Hepatic stellate cell (primary cell): ENCODE data around the gene AIRE.

ENCODE experiments used
- DNase-seq: peaks from one replicate; pipeline ENCODE4 v3.0.0; 2011; ENCODE audit warnings: low spot score

AIRE gene

DNA sequence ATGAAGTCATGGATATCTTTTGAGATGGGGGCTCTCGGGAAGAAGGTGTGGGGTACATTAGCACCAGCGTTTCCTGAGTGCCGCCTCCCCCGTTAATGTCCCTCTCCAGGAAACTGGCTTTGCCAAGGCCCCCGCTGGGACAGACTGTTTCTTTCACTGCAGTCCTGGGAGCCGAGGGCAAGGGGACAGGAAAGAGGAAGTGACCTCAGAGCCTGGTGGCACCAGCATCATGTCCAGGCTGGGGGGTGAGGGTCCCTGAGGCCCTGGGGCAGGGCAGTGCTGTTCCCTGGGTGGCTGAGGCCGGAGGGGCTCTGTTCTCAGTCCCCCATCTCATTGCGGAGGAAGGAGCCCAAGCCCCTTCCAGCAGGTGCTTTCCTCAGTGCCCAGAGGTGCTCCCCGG lies 20.0 kb downstream of the AIRE start:
- DNase-seq: no peak

DNA sequence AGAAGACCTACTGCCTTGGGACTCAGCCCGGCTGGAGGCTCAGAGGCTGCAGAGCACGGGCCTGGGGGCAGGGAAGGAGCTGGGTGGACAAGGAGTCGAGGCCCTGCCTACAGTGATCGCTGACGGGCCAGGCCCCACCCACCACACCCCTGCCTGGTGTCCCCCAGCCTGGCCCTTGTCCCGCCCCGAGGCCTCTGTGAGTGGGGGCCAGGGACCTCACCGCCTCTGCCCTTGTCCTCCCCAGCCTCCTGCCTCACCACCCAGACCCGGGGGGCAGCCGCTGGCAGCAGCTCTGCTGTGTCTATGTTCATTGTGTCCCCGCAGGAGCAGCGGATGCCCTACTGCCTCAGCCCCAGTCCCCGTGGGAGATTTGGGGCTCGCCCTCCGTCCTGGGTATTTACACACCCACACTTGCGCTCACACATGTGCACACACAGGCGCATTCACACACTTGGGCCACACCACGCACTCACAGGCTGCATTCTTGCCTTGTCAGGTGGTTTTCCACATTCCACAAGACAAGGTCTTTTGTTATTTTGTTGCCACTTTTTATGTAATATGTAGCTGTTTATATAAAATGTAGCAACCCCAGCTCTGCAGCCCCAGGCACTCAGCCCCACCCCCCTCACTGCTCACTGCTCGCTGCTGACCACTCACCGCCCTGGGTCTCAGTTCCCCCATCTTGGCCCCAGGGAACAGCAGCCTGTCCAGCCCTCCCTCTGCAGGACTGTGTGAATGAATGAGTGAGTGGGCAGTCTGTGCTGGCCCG lies 21.4 kb downstream of the AIRE start:
- no peak for DNase-seq

DNA sequence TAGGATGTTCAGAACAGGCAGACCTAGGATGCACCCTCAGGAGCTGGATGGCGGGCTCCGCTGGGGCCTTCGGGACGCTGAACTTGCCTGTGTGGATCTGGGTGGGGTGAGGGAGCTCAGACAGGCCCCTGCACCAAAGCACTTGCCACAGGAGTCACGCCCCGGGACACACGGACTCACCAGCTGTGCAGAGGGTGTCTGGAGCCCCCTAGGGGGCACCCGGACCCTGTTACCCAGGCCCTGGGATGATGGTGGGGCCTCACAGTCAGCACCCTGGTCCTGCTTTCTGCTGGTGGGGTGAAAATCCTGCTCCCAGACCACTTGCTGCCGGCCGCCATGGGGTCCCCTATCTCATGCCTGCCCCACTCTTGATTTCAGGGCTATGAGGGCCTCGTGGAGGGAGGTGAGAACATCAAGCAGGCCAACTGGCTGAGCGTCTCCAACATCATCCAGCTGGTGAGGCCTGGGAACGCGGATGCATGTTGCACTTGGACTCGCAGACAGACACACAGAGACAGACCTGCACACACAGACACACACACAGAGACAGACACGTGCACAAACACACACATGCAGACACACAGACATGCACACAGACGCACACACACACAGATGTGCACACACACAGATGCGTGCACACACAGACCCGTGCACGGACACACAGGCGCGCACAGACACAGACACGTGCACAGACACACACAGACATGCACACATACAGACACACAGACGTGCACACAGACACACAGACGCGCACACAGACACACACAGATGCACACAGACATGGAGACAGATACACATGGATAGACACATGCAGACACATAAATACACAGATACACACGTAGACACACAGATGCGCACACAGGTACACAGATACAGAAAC lies 25.2 kb downstream of the AIRE start:
- no peak for DNase-seq

DNA sequence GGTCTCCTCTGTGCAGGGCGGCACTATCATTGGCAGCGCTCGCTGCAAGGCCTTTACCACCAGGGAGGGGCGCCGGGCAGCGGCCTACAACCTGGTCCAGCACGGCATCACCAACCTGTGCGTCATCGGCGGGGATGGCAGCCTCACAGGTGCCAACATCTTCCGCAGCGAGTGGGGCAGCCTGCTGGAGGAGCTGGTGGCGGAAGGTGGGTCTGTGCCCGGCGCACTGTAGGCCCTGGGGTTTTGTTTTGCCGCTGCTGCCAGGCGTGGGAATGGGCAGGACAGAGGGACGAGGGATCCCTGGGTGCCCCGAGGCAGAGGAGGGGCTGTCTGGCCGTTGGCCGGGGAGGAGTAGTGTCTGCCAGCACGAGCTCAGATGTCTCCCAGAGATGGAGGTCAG lies 26.4 kb downstream of the AIRE start:
- no peak for DNase-seq

DNA sequence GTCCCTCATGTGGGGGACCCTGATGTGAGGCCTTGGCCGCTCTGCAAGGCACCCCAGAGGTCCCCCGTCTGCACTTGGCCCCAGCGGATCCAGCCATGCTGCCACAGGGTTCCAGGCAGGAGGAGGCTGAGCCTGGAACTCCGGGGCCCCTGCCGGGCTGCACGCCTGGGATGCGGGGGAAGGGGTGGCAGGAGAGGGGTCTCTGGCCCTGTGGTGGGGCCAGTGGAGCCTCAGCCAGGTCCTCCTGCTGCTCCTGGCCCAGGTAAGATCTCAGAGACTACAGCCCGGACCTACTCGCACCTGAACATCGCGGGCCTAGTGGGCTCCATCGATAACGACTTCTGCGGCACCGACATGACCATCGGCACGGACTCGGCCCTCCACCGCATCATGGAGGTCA lies 27.0 kb downstream of the AIRE start:
- no peak for DNase-seq

DNA sequence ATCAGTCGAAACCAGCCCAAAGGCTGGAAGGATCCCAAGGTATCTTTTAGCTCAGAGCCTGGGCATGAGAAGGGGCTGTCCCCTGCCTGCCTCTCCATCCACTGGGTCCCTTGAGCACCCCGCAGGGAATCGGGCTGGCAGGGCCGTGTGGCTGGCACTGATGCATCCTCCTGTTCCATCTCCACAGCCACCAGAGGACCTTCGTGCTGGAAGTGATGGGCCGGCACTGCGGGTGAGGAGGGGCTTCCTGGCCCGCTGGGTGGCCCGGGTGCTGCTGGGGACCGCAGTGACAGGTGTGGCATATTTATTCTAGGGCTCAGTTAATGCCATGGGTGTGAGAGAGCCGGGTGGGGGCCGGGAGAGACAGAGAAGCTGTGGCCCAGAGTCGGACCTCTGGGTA lies 27.8 kb downstream of the AIRE start:
- DNase-seq: no peak

DNA sequence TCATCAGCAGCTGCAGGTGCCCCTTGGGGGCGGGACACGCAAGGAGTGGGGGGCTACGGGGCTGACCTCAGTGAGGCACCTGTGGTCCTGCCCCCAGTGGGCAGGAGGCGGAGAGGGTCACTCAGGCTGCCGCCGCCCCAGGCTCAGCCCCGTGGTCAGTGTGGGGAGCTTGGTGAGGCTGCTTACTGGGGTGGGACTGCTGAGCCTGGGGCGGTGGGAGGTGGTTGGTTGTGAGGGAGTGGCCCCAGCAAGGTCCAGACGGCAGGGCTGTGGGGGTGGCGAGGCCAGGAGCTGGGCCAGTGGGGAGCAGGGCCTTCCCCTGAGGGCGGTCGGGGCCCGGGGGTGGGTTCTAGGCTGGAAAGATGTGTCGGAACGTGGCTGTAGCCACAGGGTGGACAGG lies 28.5 kb downstream of the AIRE start:
- no peak for DNase-seq

DNA sequence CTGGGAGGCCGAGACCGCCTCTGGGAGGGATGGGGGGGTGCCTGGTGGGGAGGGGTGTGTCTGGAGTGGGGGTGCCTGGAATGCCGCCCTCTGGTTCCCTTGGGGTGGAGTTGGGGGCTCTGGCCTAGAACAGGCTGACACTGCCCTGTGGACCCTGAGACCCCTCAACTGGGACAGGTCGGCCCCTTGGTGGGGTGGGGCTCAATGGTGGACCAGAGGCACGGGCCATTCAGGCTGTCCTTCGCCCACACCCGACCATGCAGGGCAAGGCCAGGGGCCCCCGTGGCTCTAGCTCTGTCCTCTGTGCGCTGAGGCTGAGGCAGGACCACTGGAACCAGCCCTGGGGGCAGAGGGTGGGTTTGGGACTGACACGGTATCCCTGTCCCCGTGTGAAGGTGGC lies 28.9 kb downstream of the AIRE start:
- no peak for DNase-seq

DNA sequence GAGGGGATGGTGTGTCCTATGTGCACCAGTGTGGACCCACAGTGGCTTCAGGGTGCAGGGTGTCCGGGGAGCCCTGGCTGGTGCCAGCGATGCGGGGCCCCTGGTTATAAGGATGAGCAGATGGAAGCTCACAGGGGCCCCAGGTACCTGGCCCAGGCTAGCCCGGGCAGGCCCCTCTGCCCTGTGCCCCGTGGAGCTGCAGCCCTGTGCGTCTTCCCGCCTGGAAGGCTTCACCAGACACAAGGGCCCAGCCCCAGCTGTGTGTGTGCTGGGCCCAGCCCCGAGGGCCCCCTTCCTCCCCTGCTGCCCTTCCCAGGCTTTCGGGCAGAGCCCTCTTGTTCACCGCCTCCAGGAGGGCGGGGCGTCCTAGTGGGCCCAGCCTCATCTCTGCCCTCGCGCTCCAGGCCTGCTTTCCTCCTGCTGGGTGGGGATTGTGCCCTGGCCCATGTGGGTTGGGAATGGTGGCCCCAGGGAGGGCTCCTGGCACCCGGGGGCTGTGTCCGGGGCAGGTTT lies 30.1 kb downstream of the AIRE start:
- DNase-seq: no peak

DNA sequence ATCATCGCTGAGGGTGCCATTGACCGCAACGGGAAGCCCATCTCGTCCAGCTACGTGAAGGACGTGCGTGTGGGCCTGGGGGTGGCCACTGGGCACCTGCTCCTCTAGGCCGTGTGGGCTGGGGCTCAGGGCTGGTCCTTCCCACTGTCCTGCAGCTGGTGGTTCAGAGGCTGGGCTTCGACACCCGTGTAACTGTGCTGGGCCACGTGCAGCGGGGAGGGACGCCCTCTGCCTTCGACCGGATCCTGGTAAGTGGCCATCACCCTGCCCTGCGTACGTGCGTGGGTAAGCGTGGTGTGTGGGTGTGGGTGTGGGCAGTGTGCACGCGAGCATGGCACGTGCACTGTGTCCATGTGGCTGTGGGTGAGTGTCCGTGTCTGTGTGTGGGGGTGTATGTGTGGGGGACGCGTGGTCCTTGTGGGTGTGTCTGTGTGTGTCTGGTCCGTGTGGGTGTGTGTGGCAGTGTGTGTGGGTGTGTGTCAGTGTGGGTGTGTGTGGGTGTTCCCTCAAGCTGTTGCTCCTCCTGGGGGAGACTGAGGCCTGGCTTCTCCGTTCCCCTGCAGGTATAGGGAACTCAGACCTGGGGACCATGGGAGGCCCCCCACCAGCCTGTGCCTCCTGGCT lies 30.7 kb downstream of the AIRE start:
- DNase-seq: no peak

DNA sequence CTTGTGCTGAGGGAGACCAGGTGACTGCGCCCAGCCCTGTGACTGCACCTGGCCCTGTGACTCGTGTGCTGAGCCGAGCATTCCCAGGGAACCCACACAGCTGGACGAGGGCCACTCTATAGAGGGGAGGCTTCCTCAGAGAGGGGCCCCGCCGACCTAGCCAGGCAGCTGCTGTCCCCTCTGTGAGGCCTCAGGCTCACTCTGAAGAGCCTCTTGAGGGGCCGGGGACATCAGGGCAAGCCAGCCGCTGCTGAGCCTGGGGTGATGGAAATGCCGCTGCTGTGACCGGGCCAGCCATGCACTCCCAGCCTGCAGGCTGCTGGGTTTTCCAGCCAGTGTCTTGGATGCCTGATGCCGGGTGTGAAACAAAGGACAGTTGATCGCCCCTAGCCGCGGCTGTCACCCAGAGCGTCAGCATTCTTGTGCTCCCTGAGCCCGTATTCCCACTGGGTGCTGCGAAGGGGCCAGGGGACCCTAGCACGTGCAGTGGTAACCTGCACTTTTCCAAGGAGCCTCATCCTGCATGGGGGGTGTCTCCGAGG lies 31.6 kb downstream of the AIRE start:
- no peak for DNase-seq

DNA sequence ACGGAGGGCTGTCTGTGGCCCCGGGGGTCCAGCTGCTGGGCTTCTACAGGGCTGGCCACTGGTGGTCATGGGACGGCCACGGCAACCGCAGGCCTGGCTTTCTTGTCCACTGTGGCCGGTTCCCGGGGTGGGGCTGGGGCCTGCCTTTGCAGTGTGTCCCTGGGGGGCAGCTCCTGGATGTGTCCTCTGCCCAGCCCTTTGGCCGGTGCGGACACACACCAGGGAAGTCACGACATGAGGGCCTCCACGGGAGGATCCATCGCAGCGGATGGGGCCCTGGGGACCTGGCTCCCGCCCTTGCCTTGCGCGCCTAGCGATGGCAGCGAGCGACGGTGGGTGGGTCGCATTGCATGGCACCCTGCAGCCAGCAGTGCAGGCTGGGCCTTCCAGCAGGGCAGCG lies 32.2 kb downstream of the AIRE start:
- DNase-seq: no peak

DNA sequence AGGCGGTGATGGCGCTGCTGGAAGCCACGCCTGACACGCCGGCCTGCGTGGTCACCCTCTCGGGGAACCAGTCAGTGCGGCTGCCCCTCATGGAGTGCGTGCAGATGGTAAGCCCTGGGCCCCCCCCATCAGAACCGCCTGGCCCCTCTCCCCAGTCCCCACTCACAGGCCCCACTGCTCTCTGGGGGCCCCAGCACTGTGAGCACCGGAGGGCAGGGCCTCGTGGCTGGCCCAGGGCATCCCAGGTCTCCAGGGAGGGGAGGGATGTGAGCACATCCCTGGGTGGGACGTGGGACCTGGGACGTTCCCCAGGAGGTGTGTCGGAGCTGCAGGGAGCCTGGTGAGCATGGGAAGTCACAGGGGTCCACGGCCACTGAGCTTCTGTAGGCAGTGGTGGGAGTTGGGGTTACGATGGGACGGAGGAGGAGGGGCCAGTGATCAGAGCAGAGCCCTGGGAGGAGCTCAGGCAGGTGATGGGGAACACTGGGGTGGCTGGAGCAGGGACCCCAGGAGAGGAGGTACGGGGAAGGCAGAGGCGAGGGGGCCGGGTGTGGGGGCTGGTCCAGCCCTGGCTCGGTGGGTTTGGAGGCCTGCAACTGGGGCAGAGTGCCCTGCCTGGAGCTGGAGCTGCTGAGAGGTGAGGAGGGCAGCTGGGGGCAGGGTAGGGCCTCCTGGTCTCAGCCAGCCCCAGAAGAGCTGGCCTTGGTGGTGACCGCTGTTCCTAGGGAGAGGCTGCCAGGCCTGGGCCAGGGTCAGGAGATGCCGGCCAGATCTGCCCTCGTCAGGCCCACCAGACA lies 33.0 kb downstream of the AIRE start:
- DNase-seq: no peak

DNA sequence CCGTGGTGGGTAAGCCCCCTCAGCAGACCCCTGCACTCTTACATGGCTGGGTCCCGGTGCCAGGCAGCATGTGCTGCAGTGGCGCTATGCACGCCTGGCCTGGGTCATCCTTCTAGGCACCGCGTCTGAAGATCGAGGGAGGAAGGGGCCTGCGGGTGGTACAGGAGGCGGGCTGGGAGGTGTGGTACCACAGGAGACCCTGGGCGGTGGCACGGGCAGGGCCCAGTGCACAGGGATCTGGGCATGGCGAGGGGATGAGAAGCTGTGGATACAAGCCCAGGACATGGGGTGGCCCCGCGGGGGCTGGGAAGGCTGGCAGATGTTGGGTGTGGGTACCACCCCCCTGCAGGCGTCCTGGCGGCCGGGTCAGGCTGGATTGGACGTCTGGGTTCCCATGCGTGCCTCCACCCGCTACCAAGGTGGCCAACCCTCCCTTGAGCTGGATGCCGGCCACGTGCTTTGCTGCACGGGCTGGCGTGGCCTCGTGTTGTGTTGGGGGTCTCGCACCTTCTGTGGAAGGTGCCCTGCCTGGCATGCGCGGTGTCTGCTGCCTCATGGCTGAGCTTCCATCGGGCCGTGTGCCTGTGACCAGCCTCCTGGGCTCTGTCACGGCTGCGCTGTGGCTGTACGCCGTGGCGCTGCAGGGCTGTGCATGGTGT lies 33.9 kb downstream of the AIRE start:
- DNase-seq: no peak

DNA sequence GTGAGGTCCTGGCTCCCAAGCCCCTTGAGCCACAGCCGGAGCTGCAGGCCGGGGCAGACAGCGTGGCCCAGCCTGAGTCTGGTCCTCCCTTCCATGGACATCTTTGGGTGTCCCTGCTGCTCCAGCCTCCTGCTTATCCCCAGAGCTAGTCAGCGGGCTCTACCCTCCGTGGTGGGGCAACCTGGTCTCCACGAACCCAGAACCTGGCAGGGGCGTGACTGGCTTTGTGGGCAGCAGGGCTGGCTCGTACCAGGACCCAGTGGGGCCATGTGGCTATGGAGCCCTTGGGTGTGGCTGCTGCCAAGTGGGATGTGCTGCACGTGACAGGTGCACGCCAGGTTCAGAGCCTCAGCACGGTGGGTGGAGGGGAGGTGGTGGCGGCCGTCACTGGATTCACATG lies 35.2 kb downstream of the AIRE start:
- DNase-seq: no peak

DNA sequence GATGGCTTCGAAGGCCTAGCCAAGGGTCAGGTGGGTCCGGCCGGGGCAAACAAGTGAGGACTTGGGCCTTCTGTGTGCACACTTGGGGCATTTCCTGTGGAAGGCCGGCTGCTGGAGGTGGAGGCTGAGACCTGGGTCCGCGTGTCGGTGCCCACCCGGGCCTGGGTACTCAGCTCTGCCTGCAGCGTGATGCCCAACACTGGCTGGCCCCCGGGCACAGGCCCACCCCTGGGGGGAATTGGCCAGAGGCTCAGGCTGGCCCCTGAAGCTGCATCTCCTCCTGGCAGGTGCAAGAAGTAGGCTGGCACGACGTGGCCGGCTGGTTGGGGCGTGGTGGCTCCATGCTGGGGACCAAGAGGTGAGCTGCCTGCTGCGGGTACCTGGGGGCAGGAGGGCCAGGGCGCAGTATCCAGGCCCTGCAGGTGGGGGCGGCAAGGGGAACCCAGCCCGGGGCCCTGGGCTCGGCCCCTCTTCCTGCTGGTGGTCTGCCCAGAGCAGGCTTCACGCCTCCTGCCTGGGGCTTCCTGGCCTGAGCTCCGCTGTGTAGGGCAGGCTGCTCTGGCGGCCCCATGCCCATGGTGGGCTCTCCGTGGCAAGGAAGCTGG lies 36.3 kb downstream of the AIRE start:
- DNase-seq: no peak

DNA sequence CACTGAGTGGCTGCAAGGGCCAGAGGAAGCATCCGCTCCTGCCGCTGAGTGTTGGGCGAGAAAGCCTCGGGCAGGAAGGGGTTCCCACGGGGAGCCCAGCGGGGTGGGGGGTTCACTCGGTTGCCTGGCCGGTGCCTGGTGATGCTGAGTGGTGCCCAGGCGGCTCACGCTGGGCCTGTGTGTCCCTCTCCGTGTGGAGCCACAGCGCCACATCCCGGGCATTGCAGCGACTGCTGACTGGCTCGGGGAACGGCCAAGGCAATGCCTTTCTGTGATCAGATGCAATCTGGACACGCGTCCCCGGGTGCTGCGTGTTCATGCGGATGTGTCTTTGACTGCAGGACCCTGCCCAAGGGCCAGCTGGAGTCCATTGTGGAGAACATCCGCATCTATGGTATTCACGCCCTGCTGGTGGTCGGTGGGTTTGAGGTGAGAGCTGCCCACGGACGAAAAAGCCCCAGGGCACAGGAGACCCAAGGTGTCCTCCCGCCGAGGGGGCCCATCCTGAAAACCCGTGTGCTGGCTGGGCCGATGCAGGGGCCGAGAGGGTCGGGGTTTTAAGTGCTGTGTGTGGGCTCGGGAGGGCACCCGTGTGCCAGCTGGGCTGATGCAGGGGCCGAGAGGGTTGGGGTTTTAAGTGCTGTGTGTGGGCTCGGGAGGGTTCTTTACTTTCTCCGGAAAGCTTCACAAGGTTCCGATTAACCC lies 37.1 kb downstream of the AIRE start:
- no peak for DNase-seq

DNA sequence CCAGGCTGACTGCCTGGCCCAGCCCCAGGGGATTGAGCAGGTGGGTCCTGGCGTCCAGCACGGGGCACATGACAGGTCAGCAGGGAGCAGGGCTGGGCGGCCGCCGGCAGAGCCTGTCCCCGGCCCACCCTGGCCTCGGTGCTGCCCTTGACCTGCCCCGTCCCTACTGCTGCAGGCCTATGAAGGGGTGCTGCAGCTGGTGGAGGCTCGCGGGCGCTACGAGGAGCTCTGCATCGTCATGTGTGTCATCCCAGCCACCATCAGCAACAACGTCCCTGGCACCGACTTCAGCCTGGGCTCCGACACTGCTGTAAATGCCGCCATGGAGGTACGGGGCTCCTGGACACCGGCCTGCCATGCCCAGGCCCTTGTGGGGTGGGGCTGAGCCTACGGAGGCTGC lies 37.9 kb downstream of the AIRE start:
- DNase-seq: no peak

DNA sequence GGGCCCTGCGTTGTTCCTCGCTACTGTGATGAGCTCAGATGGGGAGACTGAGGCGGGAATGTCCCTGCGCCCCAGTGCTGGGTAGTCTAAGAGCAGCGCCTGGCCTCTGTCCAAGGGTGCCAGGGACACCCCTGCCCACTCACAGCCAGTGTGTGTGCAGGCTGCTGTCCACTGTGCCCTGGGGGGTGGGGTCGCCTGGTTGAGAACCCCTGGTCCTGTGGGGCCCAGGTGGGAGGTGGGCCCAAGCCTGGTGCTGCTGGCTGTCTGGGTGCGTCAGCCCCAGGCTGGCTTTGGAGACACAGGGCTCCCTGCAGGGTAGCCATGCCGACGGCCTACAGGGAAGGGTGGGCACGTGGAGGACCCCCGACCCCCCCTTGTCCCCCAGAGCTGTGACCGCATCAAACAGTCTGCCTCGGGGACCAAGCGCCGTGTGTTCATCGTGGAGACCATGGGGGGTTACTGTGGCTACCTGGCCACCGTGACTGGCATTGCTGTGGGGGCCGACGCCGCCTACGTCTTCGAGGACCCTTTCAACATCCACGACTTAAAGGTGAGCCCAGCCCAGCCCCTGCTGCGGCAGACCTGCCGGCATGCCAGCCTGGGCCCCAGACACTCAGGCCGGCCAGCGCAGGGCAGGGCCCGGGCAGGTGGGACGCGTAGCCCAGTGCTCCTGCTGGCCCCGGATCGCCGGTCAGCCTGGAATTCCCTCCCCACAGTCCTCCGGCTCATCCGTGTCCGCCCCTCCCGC lies 38.6 kb downstream of the AIRE start:
- DNase-seq: no peak

DNA sequence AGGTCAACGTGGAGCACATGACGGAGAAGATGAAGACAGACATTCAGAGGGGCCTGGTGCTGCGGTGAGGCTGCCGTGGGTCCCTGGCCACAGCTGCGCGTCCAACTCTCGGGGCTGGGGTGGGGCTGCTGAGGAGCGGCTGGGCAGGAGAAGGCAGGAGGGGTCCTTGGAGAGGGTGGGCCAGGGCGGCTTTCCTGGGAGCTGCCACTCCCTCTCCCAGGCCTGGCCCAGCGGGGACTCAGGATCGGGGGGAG lies 39.1 kb downstream of the AIRE start:
- no peak for DNase-seq
